HG03159 (cell line): ENCODE data around the gene HTATIP2.
"Not testable (repeated sequence)": the region's sequence is repeated elsewhere in the genome, so short reads cannot be mapped to it uniquely, and the experiment has no call there.

Experiments used
- ATAC-seq: cut with Tn5 transposase; IDR thresholded peaks from one replicate; pipeline ENCODE4 v1.9.1; 2021; ENCODE audit warnings: mild to moderate bottlenecking, moderate library complexity; ENCODE audit not compliant: unreplicated experiment

The HTATIP2 gene

GRCh38 chr11:20369826-20370225, 6.3 kb downstream of the HTATIP2 start:
- no peak for ATAC-seq

DNA sequence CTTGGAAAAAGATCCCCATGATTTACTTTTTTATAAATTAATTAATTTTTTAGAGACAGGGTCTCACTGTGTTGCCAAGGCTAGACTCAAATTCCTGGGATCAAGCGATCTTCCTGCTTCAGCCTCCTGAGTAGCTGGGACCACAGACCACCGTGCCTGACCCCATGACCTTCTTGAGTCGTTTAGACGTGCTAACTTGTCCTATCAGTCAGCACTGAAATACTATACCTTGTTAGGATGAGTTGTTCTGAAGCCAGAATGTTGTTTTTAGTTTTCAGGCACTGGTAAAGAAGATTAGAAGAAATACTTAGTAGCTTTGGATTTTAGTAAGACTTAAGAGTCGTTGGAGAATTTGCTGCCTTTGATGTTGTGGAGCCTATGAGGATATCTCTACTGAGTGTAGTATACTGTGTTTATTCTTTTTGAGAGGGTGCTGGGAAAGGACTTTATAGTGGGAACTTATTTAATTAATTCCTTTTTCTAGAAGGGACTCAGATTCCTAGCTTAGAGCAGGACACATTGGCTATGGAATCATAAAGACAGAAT, 8.6 kb downstream of the HTATIP2 start:
- ATAC-seq: no peak

- no peak for ATAC-seq
These were observed 9.6 kb downstream of the HTATIP2 start for GRCh38 chr11:20373147-20373546.

GRCh38 chr11:20373568-20374209, 10.2 kb downstream of the HTATIP2 start:
- ATAC-seq: no peak

DNA sequence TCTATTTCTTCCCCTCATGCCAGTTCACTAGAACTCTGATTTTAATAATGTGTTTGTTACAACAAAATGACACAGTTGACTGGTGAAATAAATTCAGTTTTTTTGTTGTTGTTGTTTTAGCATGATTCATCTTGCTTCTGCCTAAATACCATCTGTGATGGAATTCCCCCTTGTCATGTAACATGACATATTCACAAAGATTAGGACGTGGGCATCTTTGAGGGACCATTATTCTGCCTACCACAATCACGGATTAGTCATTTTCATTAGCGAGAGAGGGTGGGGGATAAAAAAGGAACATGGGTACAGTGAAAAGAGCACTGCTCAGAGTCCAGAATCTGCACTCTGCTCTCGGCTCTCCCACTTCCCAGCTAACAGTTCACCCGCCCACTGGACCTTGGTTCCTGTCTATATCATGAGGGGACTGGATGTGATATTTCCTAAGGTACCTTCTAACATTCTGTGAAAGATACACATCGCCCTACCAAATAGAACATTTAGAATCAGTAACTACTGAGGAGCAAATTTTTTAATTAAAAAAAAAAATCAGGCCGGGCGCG, 11.3 kb downstream of the HTATIP2 start:
- no peak for ATAC-seq

DNA sequence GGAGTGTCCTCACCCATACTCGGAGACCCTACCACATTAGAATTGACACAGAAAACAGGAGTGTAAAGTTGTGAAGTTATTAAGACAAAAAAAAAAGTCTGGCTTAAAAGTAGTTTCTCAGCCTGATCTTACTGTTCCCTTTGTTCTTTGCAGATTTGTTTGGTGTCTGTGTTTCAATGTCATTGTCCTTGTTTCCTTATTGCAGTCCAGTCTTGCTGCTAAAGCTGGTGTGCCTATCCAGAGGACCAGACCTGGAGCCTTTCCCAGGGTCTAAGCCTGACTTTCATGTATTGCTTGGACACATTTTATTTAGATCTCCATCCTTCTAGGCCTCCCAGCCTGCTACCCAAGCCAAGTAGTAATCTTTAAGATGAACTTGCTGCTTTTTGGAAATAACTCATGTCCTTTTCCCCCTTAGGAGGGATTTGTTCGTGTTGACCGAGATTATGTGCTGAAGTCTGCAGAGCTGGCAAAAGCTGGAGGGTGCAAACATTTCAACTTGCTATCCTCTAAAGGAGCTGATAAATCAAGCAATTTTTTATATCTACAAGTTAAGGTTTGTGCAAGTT, 12.7 kb downstream of the HTATIP2 start:
- ATAC-seq: no peak

DNA sequence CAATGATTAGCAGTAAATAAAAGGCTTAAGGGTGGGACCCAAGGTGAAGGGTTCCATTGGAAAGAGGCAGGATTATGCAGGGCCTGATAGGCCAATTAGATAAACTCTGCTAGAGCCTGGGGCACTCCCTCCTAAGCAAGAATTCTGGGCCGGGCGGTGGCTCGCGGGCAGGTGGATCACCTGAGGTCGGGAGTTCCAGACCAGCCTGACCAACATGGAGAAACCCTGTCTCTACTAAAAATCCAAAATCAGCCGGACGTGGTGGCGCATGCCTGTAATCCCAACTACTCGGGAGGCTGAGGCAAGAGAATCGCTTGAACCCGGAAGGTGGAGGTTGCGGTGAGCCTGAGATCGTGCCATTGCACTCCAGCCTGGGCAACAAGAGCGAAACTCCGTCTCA, 22.5 kb downstream of the HTATIP2 start:
- ATAC-seq: not testable (repeated sequence)

GRCh38 chr11:20387261-20388095, 24.0 kb downstream of the HTATIP2 start, which contains the start of gene PRMT3:
TSS of gene PRMT3 (plus strand) at chr11:20387716. CDS start at chr11:20387747, 31 bp downstream.
- peak; percentile 80 for ATAC-seq

GRCh38 chr11:20388096-20389055, 24.9 kb downstream of the HTATIP2 start:
- peak; percentile 24 for ATAC-seq

DNA sequence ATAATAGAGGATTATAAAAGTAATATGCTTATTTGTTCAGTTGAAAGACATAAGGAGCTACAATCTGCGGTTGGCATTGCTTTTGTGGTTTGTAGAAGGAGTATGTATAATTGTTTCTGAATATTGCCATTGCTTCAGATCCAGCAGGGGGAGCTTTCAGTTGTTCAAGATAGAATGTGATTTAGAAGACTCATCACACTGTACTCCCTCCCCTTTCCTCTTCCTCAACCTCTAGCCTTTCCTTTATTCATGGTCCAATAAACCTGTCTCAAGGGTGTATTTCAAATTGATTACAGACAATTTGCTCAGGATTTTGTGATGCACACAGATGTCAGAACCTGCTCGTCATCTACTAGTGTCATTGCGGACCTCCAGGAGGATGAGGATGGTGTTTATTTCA, 33.8 kb downstream of the HTATIP2 start:
- ATAC-seq: peak; percentile 90

DNA sequence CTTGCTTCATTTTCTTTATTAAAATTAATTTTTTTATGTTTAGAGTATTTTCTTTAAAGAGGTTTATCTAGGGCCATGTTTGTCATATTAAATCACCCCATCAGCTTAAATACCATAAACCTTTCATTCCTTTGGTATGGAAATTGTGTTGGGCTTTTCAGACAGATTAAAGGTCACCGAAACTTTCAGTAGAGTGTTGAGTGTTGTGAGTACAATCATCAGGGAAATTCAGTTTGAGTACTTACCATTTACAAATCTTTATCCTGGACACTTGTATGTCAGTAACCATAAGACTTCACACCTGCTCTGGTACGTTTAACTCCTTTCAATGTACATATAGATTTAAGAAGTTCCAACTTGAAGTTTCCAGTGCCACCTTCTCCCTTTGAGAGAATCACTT, 36.0 kb downstream of the HTATIP2 start:
- ATAC-seq: no peak

DNA sequence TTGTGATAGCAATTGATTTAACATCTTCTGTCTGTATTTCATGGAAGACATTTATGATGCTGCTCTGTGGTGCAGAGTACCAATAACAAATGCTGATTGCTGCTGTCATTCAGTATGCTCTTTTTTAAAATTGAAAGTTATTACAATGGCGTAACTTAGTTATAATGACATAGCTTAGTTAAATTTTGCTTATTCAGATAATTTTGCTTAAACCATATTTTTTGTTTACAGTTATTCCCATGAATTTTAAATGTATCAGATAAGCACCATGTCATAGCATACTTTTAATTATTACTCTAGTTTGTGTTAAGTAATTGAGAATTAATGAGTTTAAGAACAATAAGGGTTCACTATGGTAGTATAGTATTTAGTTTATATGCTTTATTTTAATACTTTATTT, 39.5 kb downstream of the HTATIP2 start:
- ATAC-seq: no peak

- ATAC-seq: no peak
These were observed 43.0 kb downstream of the HTATIP2 start for GRCh38 chr11:20406484-20406883.

DNA sequence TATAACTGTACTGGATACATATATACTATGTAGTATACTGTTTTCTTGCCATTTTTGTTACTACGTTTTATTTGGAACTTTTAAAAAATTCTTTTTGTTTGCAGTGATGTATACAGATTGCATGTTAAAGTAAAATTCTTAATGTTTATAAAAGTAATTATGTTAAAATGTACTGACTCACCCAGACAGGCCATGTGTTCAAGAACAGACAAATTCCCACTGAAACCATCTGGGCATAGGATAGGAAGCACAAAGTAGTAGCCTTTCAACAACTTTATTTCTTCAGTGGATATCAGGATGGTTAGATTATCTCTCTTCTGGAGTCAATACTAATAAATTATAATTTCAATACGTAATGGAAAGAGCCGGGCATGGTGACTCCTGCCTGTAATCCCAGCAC, 43.8 kb downstream of the HTATIP2 start:
- no peak for ATAC-seq

GRCh38 chr11:20415432-20415831, 51.9 kb downstream of the HTATIP2 start:
- ATAC-seq: no peak

DNA sequence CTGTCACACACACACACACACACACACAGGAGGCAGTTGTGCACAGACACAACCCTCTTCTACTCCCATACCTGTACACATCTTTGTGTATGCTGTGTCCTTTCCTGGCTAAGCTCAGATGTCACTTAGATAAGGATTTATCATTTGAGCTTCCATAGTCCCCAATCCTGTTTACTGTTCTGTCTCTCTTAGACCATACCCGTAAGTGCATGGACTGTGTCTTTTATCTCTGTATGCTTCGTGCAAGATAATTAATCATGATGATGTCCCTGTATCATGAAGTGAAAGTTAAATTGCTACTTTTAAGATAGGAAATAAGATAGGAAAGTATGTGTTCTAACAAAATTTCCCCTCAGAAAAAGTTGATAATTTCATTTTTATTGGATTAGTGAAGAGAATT, 54.3 kb downstream of the HTATIP2 start:
- ATAC-seq: no peak

DNA sequence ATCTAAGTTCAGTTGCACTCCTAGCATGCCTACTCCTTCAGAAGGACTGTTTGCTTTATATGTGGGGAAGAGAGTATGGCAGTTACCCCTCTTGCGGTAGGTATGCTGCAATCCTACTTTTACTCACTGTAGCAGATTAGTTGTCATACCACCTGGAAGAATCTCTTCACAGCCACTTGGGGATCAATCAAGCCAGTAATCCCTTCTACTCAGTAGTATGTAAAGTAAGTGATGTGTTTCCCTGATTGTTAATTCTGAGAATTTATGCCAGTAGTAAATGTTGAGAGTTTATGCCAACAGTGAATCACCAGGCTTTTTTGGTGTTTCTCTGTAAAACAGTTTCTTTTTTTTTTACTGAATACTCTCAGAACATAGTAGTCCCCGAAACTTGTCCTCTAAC, 58.4 kb downstream of the HTATIP2 start:
- ATAC-seq: no peak

DNA sequence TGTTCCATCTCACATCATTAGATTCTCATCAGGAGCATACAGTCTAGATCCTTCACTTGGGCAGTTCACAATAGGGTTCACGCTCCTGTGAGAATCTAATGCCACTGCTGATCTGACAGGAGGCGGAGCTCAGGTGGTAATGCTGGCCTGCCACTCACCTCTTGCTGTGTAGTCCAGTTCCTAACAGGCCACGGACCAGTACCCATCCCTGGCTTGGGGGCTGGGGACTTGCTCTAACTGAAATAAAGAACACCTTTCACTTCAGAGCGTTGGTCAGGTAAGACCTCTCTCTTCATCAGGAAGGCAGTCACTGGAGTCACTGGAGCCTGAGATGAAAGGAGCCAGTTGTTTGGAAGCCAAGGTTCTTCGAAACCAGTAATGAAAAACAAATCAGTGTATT, 65.7 kb downstream of the HTATIP2 start:
- no peak for ATAC-seq
